RCC 7860 (cell line): ENCODE measurements around the gene USE1.
A peak's percentile ranks its signal among the peaks of the same experiment; 100 is the strongest.

Source experiments
- DNase-seq: peaks from one replicate; pipeline ENCODE4 v3.0.0-alpha.2; 2015; ENCODE audit warnings: low spot score
- FAIRE-seq: peaks from 2 replicates; lab custom pipeline; 2012; peaks lifted over from hg19 to GRCh38; lab: Jason Lieb, UNC

The USE1 gene

DNA sequence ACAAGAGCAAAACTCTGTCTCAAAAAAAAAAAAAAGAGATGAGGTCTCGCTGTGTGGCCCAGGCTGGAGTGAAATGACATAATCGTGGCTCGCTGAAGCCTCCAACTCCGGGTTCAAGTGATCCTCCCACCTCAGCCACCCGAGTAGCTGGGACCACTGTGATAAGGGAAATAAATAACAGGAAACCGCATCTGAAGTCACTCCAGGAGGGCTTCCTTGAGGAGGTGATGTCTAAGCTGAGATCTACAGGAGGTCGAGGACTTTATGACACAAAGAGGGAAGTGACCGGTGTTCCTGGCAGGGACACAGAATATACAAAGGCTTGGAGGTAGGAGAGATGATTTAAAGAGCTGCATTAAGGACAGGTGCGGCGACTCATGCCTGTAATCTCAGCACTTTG lies 39.5 kb downstream of the USE1 start:
- FAIRE-seq (no peak), DNase-seq (no peak)

DNA sequence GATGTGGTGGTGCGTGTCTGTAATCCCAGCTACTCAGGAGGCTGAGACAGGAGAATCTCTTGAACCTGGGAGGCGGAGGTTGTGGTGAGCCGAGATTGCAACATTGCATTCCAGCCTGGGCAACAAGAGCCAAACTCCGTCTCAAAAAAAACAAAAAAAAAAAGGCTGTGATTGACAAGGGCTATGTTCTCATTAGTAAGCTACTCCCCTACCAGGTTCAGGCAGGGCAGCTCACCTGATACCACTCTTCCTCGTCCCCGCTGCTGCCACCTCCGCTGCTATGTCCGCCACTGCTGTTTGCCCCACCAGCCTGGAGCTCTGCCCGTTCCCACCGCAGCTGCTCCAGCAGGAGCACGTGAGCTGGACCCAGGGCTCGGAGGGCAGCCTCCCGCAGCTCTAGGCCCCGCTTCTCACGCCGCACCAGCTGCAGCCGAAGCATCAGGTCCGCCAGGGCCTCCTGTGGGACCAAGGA lies 40.0 kb downstream of the USE1 start:
- FAIRE-seq (no peak), DNase-seq (no peak)

DNA sequence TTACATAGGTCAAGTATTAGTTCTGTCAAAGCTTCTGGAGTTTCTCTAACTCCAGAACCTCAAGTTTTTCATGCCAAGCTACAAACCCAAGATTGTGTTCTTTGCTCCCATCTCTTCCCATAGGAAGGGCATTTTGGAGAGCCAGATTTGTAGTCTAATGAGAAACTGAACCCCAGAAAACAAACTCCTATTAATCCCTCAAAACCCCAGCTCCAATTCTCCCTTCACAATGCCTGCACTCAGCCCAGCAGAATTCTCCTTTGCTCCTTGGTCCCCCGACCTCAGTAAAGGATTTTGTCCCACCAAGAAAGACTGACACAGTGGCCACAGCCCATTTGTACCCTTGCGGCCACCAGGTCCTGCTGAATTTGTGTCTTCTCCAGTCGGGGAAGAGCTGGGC lies 41.0 kb downstream of the USE1 start:
- DNase-seq (no peak), FAIRE-seq (no peak)

DNA sequence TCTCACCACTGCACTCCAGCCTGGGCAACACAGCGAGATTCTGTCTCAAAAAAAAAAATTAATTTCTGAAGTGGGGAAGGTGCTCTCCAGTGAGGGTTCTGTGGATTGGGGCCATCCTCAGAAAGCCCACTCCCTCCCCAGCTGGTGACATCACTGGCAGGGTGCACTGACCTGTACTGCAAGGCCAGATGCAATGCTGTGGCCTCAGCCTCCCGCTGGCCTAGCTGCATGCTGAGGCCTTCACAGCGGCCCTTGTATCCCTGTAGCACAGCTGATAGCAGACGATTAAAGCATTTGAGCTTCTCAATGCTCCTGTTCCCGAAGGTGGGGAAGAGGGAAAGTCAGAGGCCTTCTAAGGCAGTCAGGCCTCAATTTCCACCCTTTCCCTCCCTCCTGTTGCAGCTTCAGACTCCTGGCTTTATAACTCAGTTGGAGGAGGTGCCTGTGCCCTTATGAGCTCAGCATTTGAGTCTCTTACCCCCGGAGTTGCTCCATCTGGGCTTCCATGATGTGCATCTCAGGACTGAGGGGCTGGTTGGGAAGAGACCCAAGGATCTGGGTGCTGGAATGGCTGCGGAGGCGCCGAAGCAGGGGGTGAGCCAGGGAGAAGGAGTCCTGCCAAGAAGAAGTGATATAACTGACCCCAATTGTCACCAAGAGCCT lies 44.1 kb downstream of the USE1 start:
- DNase-seq = no peak

DNA sequence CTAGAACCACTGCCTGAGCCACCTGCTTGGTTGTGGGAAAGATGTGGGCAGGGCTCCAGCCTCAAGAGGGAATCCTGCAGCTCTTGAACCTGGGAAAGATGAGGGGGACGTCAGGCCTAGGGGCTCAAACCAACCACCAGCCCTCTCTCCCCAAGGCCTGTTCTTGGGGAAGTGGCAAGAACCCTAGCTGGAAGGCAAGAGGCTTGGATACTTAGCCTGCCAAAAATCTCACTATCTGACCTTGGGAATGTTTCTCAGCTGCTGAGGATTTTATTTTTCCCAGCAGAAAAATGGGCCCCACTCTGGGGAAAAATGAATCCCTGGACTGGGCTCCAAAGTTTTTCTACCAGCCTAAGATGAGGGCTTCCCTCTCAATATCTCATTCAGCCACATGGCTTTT lies 44.8 kb downstream of the USE1 start:
- DNase-seq (no peak), FAIRE-seq (no peak)

More for the DNA sequence above, 44.1 kb downstream of the USE1 start:
- no peak for FAIRE-seq

DNA sequence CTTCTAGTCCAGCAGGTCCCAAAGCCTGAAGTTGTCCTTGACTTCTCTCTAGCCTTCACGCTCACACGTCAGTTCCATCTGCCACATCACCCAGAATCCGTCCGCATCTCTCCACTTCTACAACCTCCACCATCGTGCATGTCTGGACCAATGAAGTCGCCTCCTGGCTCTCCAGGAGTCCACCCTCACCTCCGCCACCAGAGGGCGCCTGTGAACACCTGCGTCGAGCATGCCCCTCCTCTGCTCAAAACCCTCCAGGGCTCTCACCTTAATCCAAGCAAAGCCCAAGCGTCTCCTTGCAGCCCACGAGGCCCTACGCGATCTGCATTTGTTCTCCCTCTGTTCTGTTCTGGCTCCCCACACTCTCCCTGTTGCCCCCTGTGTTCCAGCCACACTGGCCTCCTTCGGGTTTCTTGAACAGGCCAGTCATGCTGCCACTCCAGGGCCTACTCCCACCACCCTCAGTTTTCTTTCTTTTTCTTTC lies 45.7 kb downstream of the USE1 start:
- peak; percentile 68 for DNase-seq

DNA sequence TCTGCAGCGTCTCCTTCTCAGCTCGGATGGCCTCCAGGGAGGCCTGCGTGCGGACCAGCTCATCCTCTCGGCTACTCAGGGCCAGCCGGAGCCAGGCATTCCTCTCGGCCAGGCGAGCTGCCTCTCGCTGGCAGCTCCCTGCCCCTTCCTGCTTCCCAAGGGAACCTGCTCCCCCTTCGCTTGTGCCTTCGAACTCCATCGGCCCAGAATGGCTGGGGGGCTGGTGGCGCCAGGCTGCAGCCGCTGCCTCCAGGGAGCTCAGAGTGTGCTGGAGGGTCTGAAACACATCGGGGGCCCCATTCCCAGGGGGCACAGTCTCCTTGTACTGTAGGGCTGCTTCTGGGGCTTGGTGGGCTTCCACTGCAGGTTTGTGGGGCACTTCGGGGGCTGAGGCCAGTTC lies 47.4 kb downstream of the USE1 start:
- no peak for DNase-seq
- no peak for FAIRE-seq

More for the DNA sequence above, 45.7 kb downstream of the USE1 start:
- FAIRE-seq = peak; percentile 37

DNA sequence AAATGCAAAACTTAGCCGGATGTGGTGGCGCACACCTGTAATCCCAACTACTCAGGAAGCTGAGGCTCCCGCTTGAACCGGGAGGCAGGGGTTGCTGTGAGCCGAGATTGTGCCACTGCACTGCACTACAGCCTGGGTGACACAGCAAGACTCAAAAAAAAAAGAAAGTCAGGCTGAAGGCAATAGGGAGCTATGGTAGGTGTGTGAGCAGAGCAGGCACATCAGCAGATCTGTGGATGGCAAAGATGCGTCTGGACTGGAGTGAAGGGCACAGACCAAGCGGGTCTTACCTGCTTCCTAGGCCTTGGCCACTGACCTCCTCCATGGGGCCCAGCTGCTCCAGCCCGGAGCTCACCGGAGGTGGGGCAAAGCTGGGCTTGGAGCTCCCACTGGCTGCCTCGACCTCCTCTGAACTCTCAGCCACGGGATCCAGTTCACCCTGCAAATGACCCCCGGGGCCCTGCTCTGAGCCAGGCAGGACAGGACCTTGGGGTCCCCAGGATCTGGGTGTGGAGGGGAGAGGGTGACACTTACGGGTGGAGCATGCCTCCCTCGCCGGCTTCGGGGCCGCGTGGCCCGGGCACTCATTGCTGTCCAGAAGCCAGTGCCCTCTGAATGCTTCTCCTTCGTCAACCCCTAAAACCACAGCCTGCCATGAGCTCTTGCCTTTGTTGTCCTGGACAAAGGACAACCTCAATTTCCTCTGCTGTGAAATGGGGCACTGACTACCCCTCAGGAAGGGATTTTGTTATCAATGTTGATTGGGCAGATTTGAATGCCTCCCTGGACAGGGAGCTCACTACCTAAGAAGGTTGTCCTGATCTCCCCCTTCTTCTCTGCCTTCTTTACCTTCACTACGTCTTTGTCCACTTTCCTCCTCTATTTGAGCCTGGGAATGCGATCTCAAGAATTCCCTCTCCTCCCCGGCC lies 48.8 kb downstream of the USE1 start:
- no peak for DNase-seq
- FAIRE-seq = no peak

DNA sequence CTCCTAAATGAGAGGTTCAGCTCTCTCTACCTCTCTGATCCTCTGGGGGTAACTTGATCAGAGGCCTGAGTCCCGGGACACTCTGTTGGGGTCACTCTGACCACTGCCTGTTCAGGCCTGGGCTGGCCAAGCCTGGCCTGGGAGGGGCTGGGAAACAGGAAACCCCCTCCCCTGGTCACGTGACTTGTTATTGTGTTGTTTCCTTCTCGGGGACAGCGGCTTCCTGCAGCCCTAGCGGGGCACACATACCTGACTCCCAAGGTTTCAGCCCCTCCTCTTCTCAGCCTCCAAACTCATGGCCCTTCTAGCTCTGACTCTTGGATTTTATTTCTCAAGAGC lies 49.5 kb downstream of the USE1 start, which contains the start of gene USHBP1:
USHBP1 (minus strand) TSS at position 105 of the 339 bp plus-strand sequence. CDS start 446 bp downstream, outside the sequence.
- FAIRE-seq = no peak
- DNase-seq = no peak

DNA sequence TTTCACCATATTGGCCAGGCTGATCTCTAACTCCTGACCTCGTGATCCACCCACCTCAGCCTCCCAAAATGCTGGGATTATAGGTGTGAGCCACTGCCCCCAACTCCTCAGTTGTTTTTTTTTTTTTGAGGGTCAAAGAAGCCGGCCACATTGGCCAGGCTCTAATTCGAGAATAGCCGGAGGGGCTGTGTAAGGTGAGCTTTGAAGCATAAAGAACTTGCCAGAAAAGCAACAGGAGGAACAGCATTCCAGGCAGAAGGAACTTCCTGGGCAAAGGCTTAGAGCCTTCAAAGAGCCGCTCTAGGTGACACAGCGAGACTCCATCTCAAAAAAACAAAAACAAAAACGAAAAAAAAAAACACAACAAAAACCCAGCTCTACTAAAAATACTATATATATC lies 50.9 kb downstream of the USE1 start:
- no peak for FAIRE-seq

DNA sequence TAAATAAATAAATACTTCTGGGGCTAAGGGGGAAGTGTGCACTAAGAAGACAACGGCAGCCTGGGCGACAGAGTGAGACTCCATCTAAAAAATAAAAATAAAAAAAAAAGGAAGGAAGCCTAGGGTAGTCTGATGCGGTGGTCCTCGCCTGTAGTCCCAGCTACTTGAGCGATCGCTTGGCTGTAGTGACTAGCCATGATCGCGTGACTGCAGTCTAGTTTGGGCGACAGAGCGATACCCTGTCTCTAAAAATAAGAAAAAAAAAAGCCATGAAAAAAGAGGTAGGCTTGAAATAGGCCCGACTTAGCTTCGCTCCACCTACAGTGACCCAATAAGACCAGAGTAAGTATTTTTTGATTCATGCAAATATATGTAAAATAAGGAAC lies 51.4 kb downstream of the USE1 start:
- no peak for DNase-seq
- FAIRE-seq = no peak

More for the DNA sequence above, 50.9 kb downstream of the USE1 start:
- DNase-seq = no peak

DNA sequence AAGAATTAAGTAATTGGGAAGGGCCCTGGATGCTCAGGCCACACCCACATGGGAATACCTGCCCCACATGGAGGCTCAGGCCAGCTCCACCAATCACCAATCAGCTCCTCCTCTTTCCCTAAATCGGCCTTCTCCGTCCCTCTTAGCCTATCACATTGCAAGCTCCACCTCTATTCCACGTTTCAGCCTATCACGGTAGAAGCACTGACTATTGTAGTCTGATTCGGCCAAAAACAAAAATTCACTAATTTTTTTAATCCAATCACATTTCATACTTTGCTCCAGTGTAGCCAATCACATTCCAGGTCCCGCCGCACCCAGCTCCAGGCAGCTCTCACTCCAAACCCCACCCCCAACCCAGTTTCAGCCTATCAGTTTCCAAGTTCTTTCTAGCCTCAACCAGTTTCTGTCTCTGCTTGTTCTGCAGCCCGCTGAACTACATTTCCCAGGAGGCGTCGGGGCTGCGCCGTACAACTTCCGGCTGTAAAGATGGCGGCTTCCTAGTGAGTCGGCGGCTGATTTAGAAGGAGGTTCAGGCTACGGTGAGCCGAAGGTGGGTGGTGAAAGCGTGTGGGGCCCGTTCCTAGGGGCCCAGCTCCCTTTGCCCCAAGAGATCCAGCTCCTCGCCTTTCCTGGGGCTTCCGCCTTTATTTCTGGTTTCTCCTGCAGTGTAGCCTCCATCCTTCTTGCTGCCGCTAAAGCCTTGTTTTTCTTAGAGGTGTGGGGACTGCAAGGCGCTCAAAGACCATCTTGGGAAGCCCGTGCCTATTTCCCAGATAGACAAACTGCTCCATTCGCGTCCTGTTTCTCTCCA lies 52.0 kb downstream of the USE1 start, which contains the start of gene BABAM1:
BABAM1 (plus strand) TSS at position 469 of the 814 bp plus-strand sequence. CDS start 1,364 bp downstream, outside the sequence.
- FAIRE-seq (peak; percentile 98), DNase-seq (peak; percentile 98)

DNA sequence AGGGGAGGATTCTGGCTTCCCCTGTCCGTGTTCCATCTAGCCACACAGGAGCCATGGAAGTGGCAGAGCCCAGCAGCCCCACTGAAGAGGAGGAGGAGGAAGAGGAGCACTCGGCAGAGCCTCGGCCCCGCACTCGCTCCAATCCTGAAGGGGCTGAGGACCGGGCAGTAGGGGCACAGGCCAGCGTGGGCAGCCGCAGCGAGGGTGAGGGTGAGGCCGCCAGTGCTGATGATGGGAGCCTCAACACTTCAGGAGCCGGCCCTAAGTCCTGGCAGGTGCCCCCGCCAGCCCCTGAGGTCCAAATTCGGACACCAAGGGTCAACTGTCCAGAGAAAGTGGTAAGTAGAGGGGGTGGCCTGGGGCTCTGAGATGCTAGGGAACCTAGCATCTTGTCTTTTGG lies 53.6 kb downstream of the USE1 start:
- FAIRE-seq (no peak), DNase-seq (no peak)
